H1 (cell line): ENCODE measurements around the gene TCEA3. TPM values are rescaled to one million over a fixed set of nuclear protein-coding genes. Genes with fewer than 3 reads are reported as not detected.

Source experiments
- CTCF ChIA-PET: fragments of 300-600 bp; sonication (Branson Sonifier 250); formaldehyde crosslinking; loops from one replicate; lab custom pipeline; 2021; ENCODE audit not compliant: partially characterized antibody; lab: Charles Lee
- POLR2A ChIA-PET: fragments of 300-600 bp; sonication (Branson Sonifier 250); formaldehyde crosslinking; loops from one replicate; lab custom pipeline; 2021; ENCODE audit warnings: inconsistent platforms; ENCODE audit not compliant: partially characterized antibody; lab: Charles Lee
- DNase-seq, 2 experiments: peaks; one replicate each; pipeline versions ENCODE4 v3.0.0 to v3.0.0-alpha.2; 2010 to 2022; ENCODE audit warnings: low spot score in 2 of 2, low read depth in 1 of 2, mixed read lengths in 1 of 2
- FAIRE-seq: peaks from 2 replicates; lab custom pipeline; 2011; peaks lifted over from hg19 to GRCh38; lab: Jason Lieb, UNC
- H2AFZ ChIP-seq: 2 replicates; pipeline ENCODE4 v1.8.1; 2012; ENCODE audit warnings: low read length, inconsistent platforms
- H2AK5ac ChIP-seq: 2 replicates; pipeline ENCODE4 v1.6.1; 2013; ENCODE audit warnings: low read depth, low read length
- H2BK120ac ChIP-seq: replicated peaks from 2 replicates; pipeline ENCODE3; 2013; ENCODE audit warnings: low read depth, low read length, inconsistent platforms
- H2BK12ac ChIP-seq: 2 replicates; pipeline ENCODE4 v1.6.1; 2013; ENCODE audit warnings: low read depth, low read length
- H2BK15ac ChIP-seq: 2 replicates; pipeline ENCODE4 v1.6.1; 2013; ENCODE audit warnings: low read length
- H2BK20ac ChIP-seq: 2 replicates; pipeline ENCODE4 v1.6.1; 2013; ENCODE audit warnings: low read length
- H2BK5ac ChIP-seq: 2 replicates; pipeline ENCODE4 v1.6.1; 2013; ENCODE audit warnings: low read depth, low read length
- H3K14ac ChIP-seq: 2 replicates; pipeline ENCODE4 v1.6.1; 2013; ENCODE audit warnings: inconsistent platforms; ENCODE audit not compliant: insufficient read length
- H3K18ac ChIP-seq: 2 replicates; pipeline ENCODE4 v1.6.1; 2013; ENCODE audit warnings: low read length; ENCODE audit errors: extremely low read depth
- H3K23ac ChIP-seq: 2 replicates; pipeline ENCODE4 v1.6.1; 2013; ENCODE audit warnings: inconsistent platforms; ENCODE audit not compliant: insufficient read length
- H3K23me2 ChIP-seq: 2 replicates; pipeline ENCODE4 v1.6.1; 2013; ENCODE audit warnings: low read depth, low read length
- H3K27ac ChIP-seq: 2 replicates; pipeline ENCODE4 v1.6.1; 2011; ENCODE audit warnings: low read depth, low read length, inconsistent platforms
- H3K27me3 ChIP-seq, 4 experiments: replicated peaks in 1 of 4; 1 replicate in 1 of 4; 2 replicates in 3 of 4; pipeline versions ENCODE4 v1.6.1 to v1.8.1; 2011 to 2013; ENCODE audit warnings: low read length in 3 of 4, mild to moderate bottlenecking in 3 of 4, inconsistent platforms in 2 of 4, mixed read lengths in 2 of 4, moderate library complexity in 1 of 4; ENCODE audit not compliant: control insufficient read depth in 3 of 4, insufficient read depth in 3 of 4; ENCODE audit errors: extremely low read depth in 1 of 4
- H3K36me3 ChIP-seq, 4 experiments: 2 replicates each; pipeline versions ENCODE4 v1.6.1 to v1.8.1; 2011 to 2013; ENCODE audit warnings: mild to moderate bottlenecking in 4 of 4, low read length in 3 of 4, moderate library complexity in 2 of 4, control low read depth in 1 of 4, inconsistent platforms in 1 of 4; ENCODE audit not compliant: insufficient read depth in 4 of 4, control insufficient read depth in 2 of 4
- H3K4ac ChIP-seq: replicated peaks from 2 replicates; pipeline ENCODE3; 2013; ENCODE audit warnings: low read length, low read depth, mixed read lengths, inconsistent platforms; ENCODE audit not compliant: insufficient read length
- H3K4me1 ChIP-seq, 4 experiments: replicated peaks in 1 of 4; 1 replicate in 1 of 4; 2 replicates in 3 of 4; pipeline versions ENCODE4 v1.6.1 to v1.8.1; 2011 to 2013; ENCODE audit warnings: low read length in 3 of 4, inconsistent platforms in 2 of 4, mixed read lengths in 1 of 4; ENCODE audit not compliant: insufficient read depth in 4 of 4, control insufficient read depth in 3 of 4
- H3K4me2 ChIP-seq, 2 experiments: 2 replicates each; pipeline versions ENCODE4 v1.6.1 to v1.8.1; 2011 to 2013; ENCODE audit warnings: low read depth in 2 of 2, low read length in 2 of 2, control low read depth in 1 of 2, inconsistent platforms in 1 of 2, mild to moderate bottlenecking in 1 of 2; ENCODE audit not compliant: insufficient read depth in 1 of 2
- H3K4me3 ChIP-seq, 4 experiments: fragments of 200-600, 300-600 bp in 1 of 4; sonication (generic), shearing (Covaris generic), sonication (Bioruptor Twin) in 1 of 4; 2 replicates each; pipeline versions ENCODE4 v1.5.1 to v1.8.1; 2011 to 2016; ENCODE audit warnings: low read length in 4 of 4, low read depth in 3 of 4, control low read depth in 2 of 4, inconsistent platforms in 2 of 4, mild to moderate bottlenecking in 2 of 4, mixed read lengths in 1 of 4, moderate library complexity in 1 of 4; ENCODE audit not compliant: insufficient read depth in 2 of 4; ENCODE audit errors: extremely low read depth in 1 of 4
- H3K56ac ChIP-seq: replicated peaks from 2 replicates; pipeline ENCODE3; 2013; ENCODE audit warnings: low read depth, mild to moderate bottlenecking, mixed read lengths, low read length, inconsistent platforms; ENCODE audit not compliant: insufficient read length
- H3K79me1 ChIP-seq: 2 replicates; pipeline ENCODE4 v1.6.1; 2013; ENCODE audit warnings: low read depth, low read length, control low read depth
- H3K79me2 ChIP-seq, 2 experiments: 2 replicates each; pipeline versions ENCODE4 v1.6.1 to v1.8.1; 2012 to 2013; ENCODE audit warnings: low read length in 2 of 2, mild to moderate bottlenecking in 2 of 2, inconsistent platforms in 1 of 2; ENCODE audit not compliant: insufficient read depth in 2 of 2, control insufficient read depth in 1 of 2
- H3K9ac ChIP-seq, 4 experiments: replicated peaks in 1 of 4; 1 replicate in 1 of 4; 2 replicates in 3 of 4; pipeline versions ENCODE4 v1.6.1 to v1.8.1; 2011 to 2013; ENCODE audit warnings: low read depth in 3 of 4, low read length in 3 of 4, control low read depth in 2 of 4, mild to moderate bottlenecking in 2 of 4, moderate library complexity in 2 of 4, inconsistent platforms in 1 of 4; ENCODE audit errors: extremely low read depth in 1 of 4
- H3K9me3 ChIP-seq, 2 experiments: 2 replicates each; pipeline versions ENCODE4 v1.6.1 to v1.8.1; 2012 to 2013; ENCODE audit warnings: mild to moderate bottlenecking in 2 of 2, moderate library complexity in 2 of 2, control low read depth in 1 of 2, inconsistent platforms in 1 of 2, low read depth in 1 of 2, low read length in 1 of 2, mixed read lengths in 1 of 2; ENCODE audit not compliant: insufficient read depth in 2 of 2
- H4K20me1 ChIP-seq, 2 experiments: replicated peaks in 1 of 2; 2 replicates each; pipeline versions ENCODE3 to v1.8.1; 2011 to 2013; ENCODE audit warnings: inconsistent platforms in 2 of 2, low read length in 2 of 2, mild to moderate bottlenecking in 1 of 2; ENCODE audit not compliant: insufficient read depth in 2 of 2, control insufficient read depth in 1 of 2
- H4K5ac ChIP-seq: 2 replicates; pipeline ENCODE4 v1.6.1; 2013; ENCODE audit warnings: low read length, low read depth, mixed read lengths, inconsistent platforms; ENCODE audit not compliant: insufficient read length
- H4K8ac ChIP-seq: 2 replicates; pipeline ENCODE4 v1.8.0; 2013; ENCODE audit warnings: mild to moderate bottlenecking, moderate library complexity, low read length, inconsistent platforms; ENCODE audit not compliant: insufficient read depth; ENCODE audit errors: extremely low read depth
- H4K91ac ChIP-seq: replicated peaks from 2 replicates; pipeline ENCODE3; 2013; ENCODE audit warnings: low read length, mixed read lengths, inconsistent platforms; ENCODE audit not compliant: insufficient read length
- BRCA1 ChIP-seq: IDR thresholded peaks from 2 replicates; pipeline ENCODE4 v1.6.1; 2012; ENCODE audit warnings: low read depth, low read length, improper control_type of control experiment
- CBX5 ChIP-seq: fragments of 300-800, 300-1000 bp; sonication (generic); IDR thresholded peaks from 2 replicates; pipeline ENCODE4 v1.7.1; 2016; ENCODE audit warnings: antibody characterized with exemption, low read length, low read depth
- GABPA ChIP-seq: IDR thresholded peaks from 2 replicates; pipeline ENCODE4 v1.6.1; 2011; ENCODE audit warnings: mild to moderate bottlenecking, low read length, moderate library complexity, borderline replicate concordance; ENCODE audit not compliant: insufficient read depth
- JUND ChIP-seq: IDR thresholded peaks from 2 replicates; pipeline ENCODE4 v1.6.1; 2011; ENCODE audit warnings: mild to moderate bottlenecking, improper control_type of control experiment, low read length
- NANOG ChIP-seq: IDR thresholded peaks from 2 replicates; pipeline ENCODE4 v1.6.1; 2011; ENCODE audit warnings: low read length, low read depth, mild to moderate bottlenecking, inconsistent platforms; ENCODE audit not compliant: insufficient read depth, poor library complexity, severe bottlenecking
- PHF8 ChIP-seq: fragments of 200-600 bp; sonication (generic); conservative IDR thresholded peaks from 2 replicates; pipeline ENCODE4 v1.7.1; 2012; ENCODE audit warnings: low read depth, mild to moderate bottlenecking, inconsistent platforms, low read length, moderate library complexity
- TBP ChIP-seq: IDR thresholded peaks from 2 replicates; pipeline ENCODE4 v1.6.1; 2011; ENCODE audit warnings: low read depth, low read length, improper control_type of control experiment
- WGBS, 2 experiments: shearing (Covaris generic) in 1 of 2; methylation state at CpG; one replicate each; pipeline versions ENCODE4 v1.1.6 to v1.1.7; 2013 to 2015; ENCODE audit warnings: low lambda C conversion rate in 2 of 2, mixed read lengths in 2 of 2, inconsistent platforms in 1 of 2, low coverage in 1 of 2, missing lambda C conversion rate in 1 of 2; ENCODE audit not compliant: insufficient replicate concordance in 2 of 2, insufficient coverage in 1 of 2, insufficient read length in 1 of 2; ENCODE audit errors: extremely low coverage in 1 of 2, missing lambda C conversion rate in 1 of 2; 5-methylcytosine and 5-hydroxymethylcytosine counted together
- polyA plus RNA-seq, 7 experiments: library from polyadenylated mRNA; depleted of rRNA in 3 of 7; stranded (reverse) in 5 of 7; unstranded in 2 of 7; fragments of >200 nt in 5 of 7; fragments of 200-250 nt in 2 of 7; gene quantifications; 1 replicate in 5 of 7; 2 replicates in 1 of 7; 4 replicates in 1 of 7; pipeline versions ENCODE4 v1.2.1 to v1.2.3, GENCODE V29; 2011 to 2013; ENCODE audit warnings: missing spikeins in 2 of 7, mixed read lengths in 2 of 7
- total RNA-seq: library from RNA; stranded (reverse); fragmentation: NEBNext Ultra II Directional; extraction: Animal tissue kit (Norgen Biotek cat#: 25700); gene quantifications from 2 replicates; pipeline ENCODE4 v1.2.1, GENCODE V29; 2021
- TF ChIP-seq, protein P1 (sequence below): IDR thresholded peaks from 2 replicates; pipeline ENCODE4 v1.6.1; 2012; ENCODE audit warnings: inconsistent platforms
- TF ChIP-seq, protein P2 (sequence below): IDR thresholded peaks from 2 replicates; pipeline ENCODE4 v1.6.1; 2011; ENCODE audit warnings: low read length, improper control_type of control experiment

The TCEA3 gene
- total and polyA plus RNA-seq, 2 of the 8 experiments (the other 6 are each of a cell fraction or from before 2014, with no cell fraction given): 0.08 TPM; not detected in 1

DNA sequence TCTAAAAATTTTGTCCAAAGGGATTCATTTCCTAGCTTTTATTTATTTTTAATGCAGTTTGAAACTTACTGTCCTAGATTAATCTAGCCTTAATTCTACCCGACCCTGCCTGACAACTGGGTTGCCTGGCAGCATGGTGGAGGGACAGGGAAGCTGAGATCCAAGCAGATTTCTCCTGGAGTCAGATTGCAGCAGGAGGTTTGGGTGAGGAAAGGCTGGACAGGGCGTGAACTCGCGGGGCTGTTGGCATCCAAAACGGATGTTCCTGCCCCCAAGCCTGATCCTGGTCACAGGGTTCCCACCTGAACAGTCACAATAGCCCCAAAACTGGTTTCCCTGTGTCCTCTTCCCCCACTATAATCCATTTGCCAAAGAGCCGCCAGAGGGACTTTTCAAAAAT, 23.2 kb downstream of the TCEA3 start:
- Histone ChIP-seq H4K5ac (no peak overlapping the region), H4K8ac (no peak overlapping the region), H3K79me2 (no peaks in the 10 kb centered on the region), H3K4ac (no peak overlapping the region), H3K36me3 (no peaks in the 10 kb centered on the region), H3K27me3 (peaks cover 36 to 97% (median 65%) of the 10 kb centered on the region in 4 experiments), H3K14ac (no peak overlapping the region), H4K91ac (no peak overlapping the region), H2AK5ac (no peak overlapping the region), H3K79me1 (no peaks in the 10 kb centered on the region), H2BK5ac (no peak overlapping the region), H2BK20ac (no peak overlapping the region), H2BK120ac (no peak overlapping the region), H3K9ac (no peak overlapping the region), H2AFZ (no peak overlapping the region), H4K20me1 (peaks cover 1 to 3% of the 10 kb centered on the region in 2 experiments), H3K4me1 (peaks cover 0 to 4% (median 2%) of the 10 kb centered on the region in 4 experiments; a peak in 2 of 7 replicates), H2BK15ac (no peak overlapping the region), H3K27ac (no peak overlapping the region), H3K4me3 (no peak overlapping the region), H3K23me2 (no peaks in the 10 kb centered on the region), H3K56ac (no peak overlapping the region), H3K23ac (no peak overlapping the region), H3K9me3 (no peaks in the 10 kb centered on the region), H3K18ac (no peak overlapping the region), H2BK12ac (no peak overlapping the region), H3K4me2 (no peak overlapping the region)
- DNase-seq (no peak), FAIRE-seq (no peak)
- CTCF ChIA-PET: interaction anchor here (1.0 to 3.2 kb wide), 3 partner anchors 13 to 124 kb away, joined by 4 to 44 read pairs (median 7); no protein-coding TSS in a partner anchor
- TF ChIP-seq GABPA (no peak), BRCA1 (no peak), CBX5 (no peak), PHF8 (no peak), JUND (no peak), TBP (no peak), NANOG (no peak)
- TF ChIP-seq, protein P1, sequence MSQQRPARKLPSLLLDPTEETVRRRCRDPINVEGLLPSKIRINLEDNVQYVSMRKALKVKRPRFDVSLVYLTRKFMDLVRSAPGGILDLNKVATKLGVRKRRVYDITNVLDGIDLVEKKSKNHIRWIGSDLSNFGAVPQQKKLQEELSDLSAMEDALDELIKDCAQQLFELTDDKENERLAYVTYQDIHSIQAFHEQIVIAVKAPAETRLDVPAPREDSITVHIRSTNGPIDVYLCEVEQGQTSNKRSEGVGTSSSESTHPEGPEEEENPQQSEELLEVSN: no peak
- TF ChIP-seq, protein P2, sequence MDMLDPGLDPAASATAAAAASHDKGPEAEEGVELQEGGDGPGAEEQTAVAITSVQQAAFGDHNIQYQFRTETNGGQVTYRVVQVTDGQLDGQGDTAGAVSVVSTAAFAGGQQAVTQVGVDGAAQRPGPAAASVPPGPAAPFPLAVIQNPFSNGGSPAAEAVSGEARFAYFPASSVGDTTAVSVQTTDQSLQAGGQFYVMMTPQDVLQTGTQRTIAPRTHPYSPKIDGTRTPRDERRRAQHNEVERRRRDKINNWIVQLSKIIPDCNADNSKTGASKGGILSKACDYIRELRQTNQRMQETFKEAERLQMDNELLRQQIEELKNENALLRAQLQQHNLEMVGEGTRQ: no peak
- POLR2A ChIA-PET: interaction anchor here (1.2 kb wide), 1 partner anchor 57 kb away, joined by 4 read pairs; the partner anchor contains the start of gene HNRNPR
- WGBS, 2 experiments: 91% methylated on average over 6 of the region's 6 CpGs; no CpG with 5 or more reads in 1 of the 2 experiments
